GM12892 (cell line): Measurements from ENCODE around the gene ZNF263.

ENCODE experiments used
- DNase-seq: peaks from one replicate; pipeline ENCODE4 v3.0.0; 2011; ENCODE audit not compliant: insufficient read length
- FAIRE-seq: peaks from 2 replicates; lab custom pipeline; 2011; peaks lifted over from hg19 to GRCh38; lab: Jason Lieb, UNC
- POLR2A ChIP-seq: IDR thresholded peaks from 2 replicates; pipeline ENCODE4 v1.6.1; 2011; ENCODE audit warnings: low read depth, low read length, control low read depth
- POLR2AphosphoS5 ChIP-seq: IDR thresholded peaks from 2 replicates; pipeline ENCODE4 v1.6.1; 2011; ENCODE audit warnings: low read depth, low read length, control low read depth
- TAF1 ChIP-seq: IDR thresholded peaks from 2 replicates; pipeline ENCODE4 v1.6.1; 2011; ENCODE audit warnings: low read depth, mild to moderate bottlenecking, control low read depth, low read length, borderline replicate concordance

Gene ZNF263

GRCh38 chr16:3305109-3306068 is 22.1 kb downstream of the ZNF263 start, which contains the start of the genes TIGD7 and ZNF75A:
TIGD7 (minus strand) TSS chr16:3305430; CDS start chr16:3300614, 4,816 bp downstream.
ZNF75A (plus strand) TSS chr16:3305497; CDS start chr16:3308429, 2,932 bp downstream.
- DNase-seq (peak; percentile 81), FAIRE-seq (peak; percentile 88)
- TF ChIP-seq POLR2A (peak; percentile 92), TAF1 (peak; percentile 52; the same call in 1 of the 2 replicates), POLR2AphosphoS5 (peak; percentile 89)

GRCh38 chr16:3306078-3306477 is 22.8 kb downstream of the ZNF263 start:
- TF ChIP-seq POLR2AphosphoS5 (no peak), POLR2A (no peak), TAF1 (no peak)
- DNase-seq (no peak), FAIRE-seq (no peak)

GRCh38 chr16:3311496-3311895 is 28.2 kb downstream of the ZNF263 start:
- TF ChIP-seq POLR2AphosphoS5, result no peak
- no peak for TF ChIP-seq TAF1
- no peak for TF ChIP-seq POLR2A
- FAIRE-seq (no peak), DNase-seq (no peak)

GRCh38 chr16:3317315-3317999 is 34.2 kb downstream of the ZNF263 start:
- FAIRE-seq, result no peak
- no peak for TF ChIP-seq POLR2AphosphoS5
- TF ChIP-seq POLR2A, result no peak
- no peak for TF ChIP-seq TAF1
- no peak for DNase-seq

GRCh38 chr16:3321816-3322215 is 38.5 kb downstream of the ZNF263 start:
- no peak for TF ChIP-seq POLR2A
- TF ChIP-seq POLR2AphosphoS5, result no peak
- TF ChIP-seq TAF1, result no peak
- FAIRE-seq (no peak), DNase-seq (no peak)

GRCh38 chr16:3327514-3327913 is 44.2 kb downstream of the ZNF263 start:
- TF ChIP-seq TAF1 (no peak), POLR2AphosphoS5 (no peak), POLR2A (no peak)

GRCh38 chr16:3328104-3328503 is 44.8 kb downstream of the ZNF263 start:
- TF ChIP-seq POLR2A, result no peak
- no peak for TF ChIP-seq POLR2AphosphoS5
- TF ChIP-seq TAF1, result no peak
- DNase-seq (no peak), FAIRE-seq (no peak)

More at GRCh38 chr16:3327514-3327913, 44.2 kb downstream of the ZNF263 start:
- DNase-seq (no peak), FAIRE-seq (no peak)

- no peak for TF ChIP-seq TAF1
- TF ChIP-seq POLR2A, result no peak
- FAIRE-seq (no peak), DNase-seq (no peak)
Measured at GRCh38 chr16:3328643-3329042, 45.4 kb downstream of the ZNF263 start.
